ENCODE data around the gene WWOX.

- TF ChIP-seq CTCF (conservative IDR thresholded peaks at IDR 0.05; ENCODE audit: low read depth, low read length): no peak
- no peak for TF ChIP-seq USF2 (IDR thresholded peaks at IDR 0.05; ENCODE audit: low read depth, low read length)
These were observed 1034.8 kb downstream of the WWOX start for GRCh38 chr16:79134300-79134699.
